K562 (cell line): ENCODE results near the gene SPTBN5. TPM values are rescaled to one million over a fixed set of nuclear protein-coding genes. Genes with fewer than 3 reads are reported as not detected.

Source experiments
- ATAC-seq: fragments of 200-7000 bp; cut with Tn5 transposase; 3 replicates; pipeline ENCODE4 v1.9.1; 2020; ENCODE audit warnings: moderate library complexity
- BruUV-seq: library from RNA; stranded (reverse); fragments of 400-500 nt; replicated peaks from 2 replicates; lab custom pipeline; 2021; lab: Mats Ljungman, UMichigan
- CTCF ChIA-PET: fragments of 300-600 bp; formaldehyde crosslinking; extraction: SDS; loops from one replicate; lab custom pipeline; 2021; ENCODE audit warnings: low intra/inter-chr PET ratio; lab: Yijun Ruan, JAX
- POLR2A ChIA-PET: fragments of 300-600, 350-650 bp; sonication (Branson Sonifier 250); formaldehyde crosslinking; extraction: SDS; loops from one replicate; lab custom pipeline; 2021; ENCODE audit warnings: antibody characterized with exemption, inconsistent platforms; lab: Yijun Ruan, JAX
- DNase-seq, 4 experiments: peaks; one replicate each; pipeline versions ENCODE4 v3.0.0 to v3.0.0-alpha.2; 2011 to 2018; ENCODE audit warnings: low spot score in 3 of 4, mixed read lengths in 3 of 4; ENCODE audit errors: extremely low read depth in 1 of 4
- FAIRE-seq: peaks from 2 replicates; lab custom pipeline; 2011; peaks lifted over from hg19 to GRCh38; lab: Jason Lieb, UNC
- H2AFZ ChIP-seq: 2 replicates; pipeline ENCODE4 v1.6.0; 2011; ENCODE audit warnings: low read depth, low read length, control low read depth, inconsistent platforms
- H3K27ac ChIP-seq: fragments of 200-600 bp; 3 replicates; pipeline ENCODE4 v1.8.0; 2011; ENCODE audit warnings: low read depth, mild to moderate bottlenecking, control low read depth, inconsistent platforms, low read length, moderate library complexity, mixed read lengths; ENCODE audit errors: extremely low read depth
- H3K27me3 ChIP-seq, 2 experiments: fragments of 300-600 bp in 1 of 2; 2 replicates in 1 of 2; 3 replicates in 1 of 2; pipeline versions ENCODE4 v1.6.0 to v1.8.0; 2011; ENCODE audit warnings: inconsistent platforms in 2 of 2, low read length in 2 of 2, mild to moderate bottlenecking in 1 of 2, mixed read lengths in 1 of 2, moderate library complexity in 1 of 2; ENCODE audit not compliant: control insufficient read depth in 2 of 2, insufficient read depth in 2 of 2
- H3K36me3 ChIP-seq: fragments of 300-600 bp; 3 replicates; pipeline ENCODE4 v1.8.0; 2011; ENCODE audit warnings: mild to moderate bottlenecking, low read length, inconsistent platforms; ENCODE audit not compliant: control insufficient read depth, insufficient read depth
- H3K4me1 ChIP-seq, 2 experiments: fragments of 200-600 bp in 1 of 2; replicated peaks in 1 of 2; 2 replicates in 1 of 2; 3 replicates in 1 of 2; pipeline versions ENCODE4 v1.5.1 to v1.8.0; 2011; ENCODE audit warnings: inconsistent platforms in 2 of 2, low read length in 2 of 2, mild to moderate bottlenecking in 1 of 2, mixed read lengths in 1 of 2, moderate library complexity in 1 of 2; ENCODE audit not compliant: control insufficient read depth in 2 of 2, insufficient read depth in 2 of 2
- H3K4me2 ChIP-seq: 2 replicates; pipeline ENCODE4 v1.6.1; 2011; ENCODE audit warnings: low read length, control low read depth, inconsistent platforms, mixed read lengths; ENCODE audit not compliant: insufficient read depth
- H3K4me3 ChIP-seq: fragments of 200-600 bp; sonication (generic), shearing (Covaris generic); 2 replicates; pipeline ENCODE4 v1.5.1; 2016; ENCODE audit warnings: control low read depth, inconsistent platforms
- H3K79me2 ChIP-seq: fragments of 200-600 bp; 3 replicates; pipeline ENCODE4 v1.8.0; 2011; ENCODE audit warnings: low read length, inconsistent platforms; ENCODE audit not compliant: control insufficient read depth, insufficient read depth
- H3K9ac ChIP-seq, 2 experiments: 2 replicates each; pipeline versions ENCODE4 v1.6.0 to v1.6.1; 2011; ENCODE audit warnings: low read depth in 2 of 2, low read length in 2 of 2, control low read depth in 1 of 2, inconsistent platforms in 1 of 2, mild to moderate bottlenecking in 1 of 2, mixed read lengths in 1 of 2; ENCODE audit not compliant: insufficient read depth in 1 of 2
- H3K9me1 ChIP-seq: one replicate; pipeline ENCODE4 v1.6.0; 2011; ENCODE audit warnings: inconsistent platforms, mild to moderate bottlenecking, low read length, moderate library complexity; ENCODE audit not compliant: control insufficient read depth, insufficient read depth
- H3K9me3 ChIP-seq: replicated peaks from 2 replicates; pipeline ENCODE4 v1.5.1; 2011; ENCODE audit warnings: low read depth, low read length, inconsistent platforms; ENCODE audit not compliant: control insufficient read depth, insufficient read depth
- H4K20me1 ChIP-seq: replicated peaks from 2 replicates; pipeline ENCODE4 v1.6.1; 2011; ENCODE audit warnings: low read length, inconsistent platforms, mixed read lengths; ENCODE audit not compliant: control insufficient read depth, insufficient read depth
- BRCA1 ChIP-seq, 2 experiments: fragments of 450-650 bp in 1 of 2; sonication (generic) in 1 of 2; formaldehyde crosslinking in 1 of 2; IDR thresholded peaks; 2 replicates each; pipeline versions ENCODE4 v1.5.0 to v1.6.1; 2017 to 2020; ENCODE audit warnings: mild to moderate bottlenecking in 1 of 2, missing genetic modification reagents in 1 of 2
- CHD2 ChIP-seq: IDR thresholded peaks from 2 replicates; pipeline ENCODE4 v1.6.1; 2011; ENCODE audit warnings: low read depth, low read length
- FOXK1 ChIP-seq: sonication (generic); formaldehyde crosslinking; IDR thresholded peaks from 2 replicates; pipeline ENCODE4 v1.8.0; 2022; ENCODE audit warnings: missing genetic modification reagents, mild to moderate bottlenecking, borderline replicate concordance
- HMGN3 ChIP-seq: IDR thresholded peaks from 2 replicates; pipeline ENCODE4 v1.6.1; 2011; ENCODE audit warnings: borderline replicate concordance, low read depth, mild to moderate bottlenecking, mixed read lengths, low read length; ENCODE audit not compliant: insufficient read length; ENCODE audit errors: extremely low read depth
- L3MBTL2 ChIP-seq: fragments of 450-650 bp; IDR thresholded peaks from 2 replicates; pipeline ENCODE4 v1.6.1; 2016; ENCODE audit warnings: mild to moderate bottlenecking, moderate library complexity
- MXD1 ChIP-seq: fragments of 250-450 bp; sonication (Bioruptor Pico); IDR thresholded peaks from 2 replicates; pipeline ENCODE4 v1.8.0; 2021; ENCODE audit warnings: borderline replicate concordance, mild to moderate bottlenecking, moderate library complexity; ENCODE audit not compliant: poor library complexity, severe bottlenecking
- NR3C1 ChIP-seq: sonication (generic); formaldehyde crosslinking; IDR thresholded peaks from 2 replicates; pipeline ENCODE4 v1.8.1; 2022; ENCODE audit warnings: missing genetic modification reagents
- PRMT5 ChIP-seq: sonication (generic); formaldehyde crosslinking; IDR thresholded peaks from 2 replicates; pipeline ENCODE4 v1.5.0; 2020; ENCODE audit warnings: missing genetic modification reagents
- SRSF1 ChIP-seq: fragments of 200-400 bp; formaldehyde crosslinking; IDR thresholded peaks from 2 replicates; pipeline ENCODE4 v1.6.1; 2017; ENCODE audit warnings: mild to moderate bottlenecking, low read depth, low read length, moderate library complexity
- THRAP3 ChIP-seq: fragments of 450-650 bp; IDR thresholded peaks from 2 replicates; pipeline ENCODE4 v1.6.1; 2016; ENCODE audit warnings: mild to moderate bottlenecking, inconsistent platforms, borderline replicate concordance
- ZNF12 ChIP-seq: sonication (generic); formaldehyde crosslinking; IDR thresholded peaks from 2 replicates; pipeline ENCODE4 v1.4.0; 2020; ENCODE audit warnings: mild to moderate bottlenecking, missing genetic modification reagents
- ZNF347 ChIP-seq: fragments of 450-650 bp; formaldehyde crosslinking; IDR thresholded peaks from 2 replicates; pipeline ENCODE4 v1.4.0; 2020; ENCODE audit warnings: low read depth, mild to moderate bottlenecking, moderate library complexity
- ZNF644 ChIP-seq: fragments of 200-800 bp; sonication (Bioruptor generic); IDR thresholded peaks from 2 replicates; pipeline ENCODE4 v1.6.1; 2016; ENCODE audit warnings: low read depth, missing genetic modification characterization, missing compliant biosample characterization
- ZZZ3 ChIP-seq: fragments of 450-650 bp; IDR thresholded peaks from 2 replicates; pipeline ENCODE4 v1.6.1; 2016; ENCODE audit warnings: antibody characterized with exemption, mild to moderate bottlenecking, moderate library complexity
- WGBS: fragments of 100-300 bp; shearing (Covaris generic); methylation state at CpG from one replicate; pipeline ENCODE4 v1.1.6; 2016; ENCODE audit warnings: low coverage, mixed read lengths; ENCODE audit not compliant: insufficient coverage; ENCODE audit errors: missing lambda C conversion rate; 5-methylcytosine and 5-hydroxymethylcytosine counted together
- in situ Hi-C: fragments of 300-500 bp; cut with MboI; formaldehyde crosslinking; loops from 4 replicates; pipeline ENCODE4 v1.15.0; 2018; ENCODE audit warnings: inconsistent platforms, mixed read lengths
- intact Hi-C: fragments of 100-400 bp; cut with micrococcal nuclease; formaldehyde crosslinking; loops from 2 replicates; pipeline ENCODE4 v1.14.2; 2022
- polyA plus RNA-seq, 8 experiments: library from polyadenylated mRNA; depleted of rRNA in 4 of 8; stranded (reverse) in 5 of 8; unstranded in 3 of 8; fragments of >200 nt; fragmentation: Nextera tagmentation in 2 of 8; fragmentation: Illumina TruSeq in 1 of 8; extraction: Ambion mirVana in 2 of 8; extraction: Trizol in 1 of 8; gene quantifications; 2 replicates each; pipeline versions ENCODE4 v1.2.1 to v1.2.3, GENCODE V29; 2011 to 2014; ENCODE audit warnings: inconsistent platforms in 1 of 8, missing spikeins in 1 of 8
- total RNA-seq, 7 experiments: library from RNA; depleted of rRNA in 6 of 7; stranded (reverse); fragments of >200 nt in 6 of 7; fragmentation: Illumina TruSeq in 2 of 7; extraction: Trizol in 2 of 7; gene quantifications; 2 replicates each; pipeline versions ENCODE4 v1.2.1 to v1.2.3, GENCODE V29; 2011 to 2021; ENCODE audit warnings: low replicate concordance in 1 of 7
- TF ChIP-seq, protein P1 (sequence below): fragments of 450-650 bp; IDR thresholded peaks from 2 replicates; pipeline ENCODE4 v1.6.1; 2016; ENCODE audit warnings: low read depth

The SPTBN5 gene
- total and polyA plus RNA-seq, 9 of the 15 experiments (the other 6 are each of a cell fraction or from before 2014, with no cell fraction given), result 0.02 TPM; not detected in 8

GRCh38 chr15:41816788-41817187, 77.1 kb downstream of the SPTBN5 start:
- Histone ChIP-seq H3K27ac (no peak overlapping the region), H3K36me3 (peaks cover 11% of the 10 kb centered on the region; the same call in 2 of the 3 replicates), H3K9ac (no peak overlapping the region), H3K79me2 (no peaks in the 10 kb centered on the region), H3K9me3 (no peaks in the 10 kb centered on the region), H3K4me3 (no peak overlapping the region), H3K9me1 (no peaks in the 10 kb centered on the region), H3K4me2 (no peak overlapping the region), H4K20me1 (0 out of 2 replicates have a peak, but pooled peaks cover 4% of the 10 kb centered on the region), H2AFZ (no peak overlapping the region), H3K4me1 (peaks cover 0 to 6% of the 10 kb centered on the region in 2 experiments; a peak in 3 of 5 replicates), H3K27me3 (no peaks in the 10 kb centered on the region)
- FAIRE-seq (no peak), DNase-seq (no peak), ATAC-seq (no peak)
- ChIA-PET POLR2A (no interaction called here), CTCF (no interaction called here)
- no TSS peak for BruUV-seq
- 90% methylated on average over 9 of the region's 9 CpGs for WGBS
- intact Hi-C loops (no loop called here), in situ Hi-C loops (loop anchor here (10.0 to 25.0 kb wide), 2 partner anchors 212 to 354 kb away; no protein-coding TSS in a partner anchor)
- TF ChIP-seq BRCA1 (IDR thresholded peaks at IDR 0.05), result no peak
- TF ChIP-seq BRCA1 (CRISPR knock-in tag; IDR thresholded peaks at IDR 0.05), result no peak
- TF ChIP-seq, protein P1, sequence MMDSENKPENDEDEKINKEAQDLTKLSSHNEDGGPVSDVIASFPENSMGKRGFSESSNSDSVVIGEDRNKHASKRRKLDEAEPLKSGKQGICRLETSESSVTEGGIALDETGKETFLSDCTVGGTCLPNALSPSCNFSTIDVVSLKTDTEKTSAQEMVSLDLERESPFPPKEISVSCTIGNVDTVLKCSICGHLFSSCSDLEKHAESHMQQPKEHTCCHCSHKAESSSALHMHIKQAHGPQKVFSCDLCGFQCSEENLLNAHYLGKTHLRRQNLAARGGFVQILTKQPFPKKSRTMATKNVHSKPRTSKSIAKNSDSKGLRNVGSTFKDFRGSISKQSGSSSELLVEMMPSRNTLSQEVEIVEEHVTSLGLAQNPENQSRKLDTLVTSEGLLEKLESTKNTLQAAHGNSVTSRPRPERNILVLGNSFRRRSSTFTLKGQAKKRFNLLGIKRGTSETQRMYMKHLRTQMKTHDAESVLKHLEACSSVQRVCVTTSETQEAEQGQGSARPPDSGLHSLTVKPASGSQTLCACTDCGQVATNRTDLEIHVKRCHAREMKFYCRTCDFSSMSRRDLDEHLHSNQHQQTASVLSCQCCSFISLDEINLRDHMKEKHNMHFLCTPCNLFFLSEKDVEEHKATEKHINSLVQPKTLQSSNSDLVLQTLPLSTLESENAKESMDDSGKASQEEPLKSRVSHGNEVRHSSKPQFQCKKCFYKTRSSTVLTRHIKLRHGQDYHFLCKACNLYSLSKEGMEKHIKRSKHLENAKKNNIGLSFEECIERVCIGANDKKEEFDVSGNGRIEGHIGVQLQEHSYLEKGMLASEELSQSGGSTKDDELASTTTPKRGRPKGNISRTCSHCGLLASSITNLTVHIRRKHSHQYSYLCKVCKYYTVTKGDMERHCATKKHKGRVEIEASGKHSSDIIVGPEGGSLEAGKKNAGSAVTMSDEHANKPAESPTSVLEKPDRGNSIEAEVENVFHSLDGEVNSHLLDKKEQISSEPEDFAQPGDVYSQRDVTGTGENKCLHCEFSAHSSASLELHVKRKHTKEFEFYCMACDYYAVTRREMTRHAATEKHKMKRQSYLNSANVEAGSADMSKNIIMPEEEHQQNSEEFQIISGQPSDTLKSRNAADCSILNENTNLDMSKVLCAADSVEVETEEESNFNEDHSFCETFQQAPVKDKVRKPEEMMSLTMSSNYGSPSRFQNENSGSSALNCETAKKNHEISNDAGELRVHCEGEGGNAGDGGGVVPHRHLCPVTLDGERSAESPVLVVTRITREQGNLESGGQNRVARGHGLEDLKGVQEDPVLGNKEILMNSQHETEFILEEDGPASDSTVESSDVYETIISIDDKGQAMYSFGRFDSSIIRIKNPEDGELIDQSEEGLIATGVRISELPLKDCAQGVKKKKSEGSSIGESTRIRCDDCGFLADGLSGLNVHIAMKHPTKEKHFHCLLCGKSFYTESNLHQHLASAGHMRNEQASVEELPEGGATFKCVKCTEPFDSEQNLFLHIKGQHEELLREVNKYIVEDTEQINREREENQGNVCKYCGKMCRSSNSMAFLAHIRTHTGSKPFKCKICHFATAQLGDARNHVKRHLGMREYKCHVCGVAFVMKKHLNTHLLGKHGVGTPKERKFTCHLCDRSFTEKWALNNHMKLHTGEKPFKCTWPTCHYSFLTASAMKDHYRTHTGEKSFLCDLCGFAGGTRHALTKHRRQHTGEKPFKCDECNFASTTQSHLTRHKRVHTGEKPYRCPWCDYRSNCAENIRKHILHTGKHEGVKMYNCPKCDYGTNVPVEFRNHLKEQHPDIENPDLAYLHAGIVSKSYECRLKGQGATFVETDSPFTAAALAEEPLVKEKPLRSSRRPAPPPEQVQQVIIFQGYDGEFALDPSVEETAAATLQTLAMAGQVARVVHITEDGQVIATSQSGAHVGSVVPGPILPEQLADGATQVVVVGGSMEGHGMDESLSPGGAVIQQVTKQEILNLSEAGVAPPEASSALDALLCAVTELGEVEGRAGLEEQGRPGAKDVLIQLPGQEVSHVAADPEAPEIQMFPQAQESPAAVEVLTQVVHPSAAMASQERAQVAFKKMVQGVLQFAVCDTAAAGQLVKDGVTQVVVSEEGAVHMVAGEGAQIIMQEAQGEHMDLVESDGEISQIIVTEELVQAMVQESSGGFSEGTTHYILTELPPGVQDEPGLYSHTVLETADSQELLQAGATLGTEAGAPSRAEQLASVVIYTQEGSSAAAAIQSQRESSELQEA, result no peak
- no peak for TF ChIP-seq THRAP3
- TF ChIP-seq ZNF12 (CRISPR knock-in tag), result no peak
- no peak for TF ChIP-seq L3MBTL2
- no peak for TF ChIP-seq FOXK1 (CRISPR knock-in tag)
- no peak for TF ChIP-seq CHD2
- no peak for TF ChIP-seq ZZZ3
- TF ChIP-seq ZNF644, result no peak
- TF ChIP-seq PRMT5, result no peak
- TF ChIP-seq HMGN3, result no peak
- TF ChIP-seq ZNF347, result no peak
- TF ChIP-seq MXD1, result no peak
- no peak for TF ChIP-seq NR3C1 (CRISPR knock-in tag)
- no peak for TF ChIP-seq SRSF1
